HK-2 (cell line): Measurements from ENCODE around the gene HIF1A.
"Not testable (repeated sequence)": the region's sequence is repeated elsewhere in the genome, so short reads cannot be mapped to it uniquely, and the experiment has no call there.

Experiments used
- DNase-seq: peaks from one replicate; pipeline ENCODE4 v3.0.0-alpha.2; 2018; ENCODE audit not compliant: unreplicated experiment

Gene HIF1A

GRCh38 chr14:61673305-61673704 is 22.0 kb upstream of the HIF1A start:
- no peak for DNase-seq

GRCh38 chr14:61675291-61675690 is 20.0 kb upstream of the HIF1A start:
- DNase-seq = no peak

GRCh38 chr14:61677479-61677878 is 17.8 kb upstream of the HIF1A start:
- DNase-seq = no peak

GRCh38 chr14:61678975-61679374 is 16.3 kb upstream of the HIF1A start:
- DNase-seq = no peak

GRCh38 chr14:61681413-61681812 is 13.9 kb upstream of the HIF1A start:
- no peak for DNase-seq

- no peak for DNase-seq
Measured at GRCh38 chr14:61683108-61683507, 12.2 kb upstream of the HIF1A start.

GRCh38 chr14:61690039-61690438 is 5.3 kb upstream of the HIF1A start:
- DNase-seq = no peak

- no peak for DNase-seq
Measured at GRCh38 chr14:61690982-61691381, 4.3 kb upstream of the HIF1A start.

- no peak for DNase-seq
Measured at GRCh38 chr14:61691495-61691894, 3.8 kb upstream of the HIF1A start.

GRCh38 chr14:61694039-61694438 is 1.3 kb upstream of the HIF1A start:
- no peak for DNase-seq

- DNase-seq = peak; percentile 67
Measured at GRCh38 chr14:61695695-61696527, 598 bp downstream of the HIF1A start.

- no peak for DNase-seq
Measured at GRCh38 chr14:61696753-61697318, 1.5 kb downstream of the HIF1A start.

GRCh38 chr14:61698206-61698980 is 3.1 kb downstream of the HIF1A start:
- no peak for DNase-seq

- no peak for DNase-seq
Measured at GRCh38 chr14:61699027-61699426, 3.7 kb downstream of the HIF1A start.

GRCh38 chr14:61700104-61700886 is 5.0 kb downstream of the HIF1A start:
- no peak for DNase-seq

GRCh38 chr14:61701946-61702345 is 6.6 kb downstream of the HIF1A start:
- no peak for DNase-seq

GRCh38 chr14:61703342-61704129 is 8.2 kb downstream of the HIF1A start:
- no peak for DNase-seq

GRCh38 chr14:61704554-61704953 is 9.2 kb downstream of the HIF1A start:
- no peak for DNase-seq

- no peak for DNase-seq
Measured at GRCh38 chr14:61705017-61705416, 9.7 kb downstream of the HIF1A start.

- no peak for DNase-seq
Measured at GRCh38 chr14:61706096-61706690, 10.9 kb downstream of the HIF1A start.

GRCh38 chr14:61707774-61708173 is 12.5 kb downstream of the HIF1A start:
- not testable (repeated sequence) for DNase-seq
